ENCODE measurements around the gene NRAP. TPM values are rescaled to one million over a fixed set of nuclear protein-coding genes. Genes with fewer than 3 reads are reported as not detected.

NRAP gene
- total and polyA plus RNA-seq, 2 of the 8 experiments (the other 6 are each of a cell fraction or from before 2014, with no cell fraction given) = not detected

DNA sequence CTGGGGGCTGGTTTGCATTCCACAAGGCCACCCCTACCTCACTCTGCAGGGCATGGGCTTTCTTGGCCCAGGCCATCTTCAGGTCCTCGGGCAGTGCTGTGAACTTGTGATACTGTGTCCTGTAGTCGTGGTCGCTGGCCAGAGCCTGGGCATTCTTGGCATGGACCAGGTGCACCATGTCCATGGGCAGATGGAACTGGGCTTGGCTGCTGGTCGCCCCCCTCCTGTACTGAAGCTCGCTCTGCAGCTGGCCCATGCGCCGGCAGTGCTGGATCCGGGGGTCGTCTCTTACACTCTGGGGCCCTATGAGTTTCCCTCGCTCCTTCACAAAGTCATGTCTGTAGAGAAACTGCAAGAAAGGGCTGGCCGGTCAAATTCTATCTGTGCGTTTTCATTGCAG, 59.3 kb downstream of the NRAP start:
- FAIRE-seq (no peak), DNase-seq (ENCODE audit: low read depth in 1 of 2, low spot score in 2 of 2) (no peak)
- H3K9ac ChIP-seq (replicated peaks in 1 of 4; ENCODE audit: extremely low read depth in 1 of 4, low read depth in 3 of 4, low read length in 3 of 4) = no peak overlapping the region
- H4K8ac ChIP-seq (ENCODE audit: extremely low read depth, insufficient read depth, low read length) = no peak overlapping the region
- H3K36me3 ChIP-seq (ENCODE audit: control insufficient read depth in 2 of 4, insufficient read depth in 4 of 4, low read length in 3 of 4) = no peaks in the 10 kb centered on the region
- H3K4me2 ChIP-seq (ENCODE audit: insufficient read depth in 1 of 2, low read depth in 2 of 2, low read length in 2 of 2) = no peak overlapping the region
- H3K27ac ChIP-seq (ENCODE audit: low read depth, low read length) = no peak overlapping the region
- no peaks in the 10 kb centered on the region; a peak in 1 of 7 replicates for H3K27me3 ChIP-seq (replicated peaks in 1 of 4; ENCODE audit: control insufficient read depth in 3 of 4, extremely low read depth in 1 of 4, insufficient read depth in 3 of 4, low read length in 3 of 4)
- ChIA-PET CTCF (ENCODE audit: partially characterized antibody) (interaction anchor here (1.5 kb wide), 1 partner anchor 12 kb away, joined by 6 read pairs; no protein-coding TSS in a partner anchor), POLR2A (ENCODE audit: partially characterized antibody) (no interaction called here)
- H2BK120ac ChIP-seq (replicated peaks; ENCODE audit: low read depth, low read length) = no peak overlapping the region
- TF ChIP-seq PHF8 (conservative IDR thresholded peaks at IDR 0.05; ENCODE audit: low read depth, low read length) (no peak), NANOG (IDR thresholded peaks at IDR 0.05; ENCODE audit: insufficient read depth, low read depth, low read length, poor library complexity, severe bottlenecking) (no peak), SAP30 (IDR thresholded peaks at IDR 0.05; ENCODE audit: insufficient read depth, insufficient replicate concordance, low read length) (no peak), MAX (IDR thresholded peaks at IDR 0.05) (no peak), KDM1A (IDR thresholded peaks at IDR 0.05; ENCODE audit: borderline replicate concordance, low read length) (no peak), YY1 (IDR thresholded peaks at IDR 0.05; ENCODE audit: low read depth, low read length) (no peak)
- no peaks in the 10 kb centered on the region; a peak in 1 of 4 replicates for H3K9me3 ChIP-seq (ENCODE audit: insufficient read depth in 2 of 2, low read depth in 1 of 2, low read length in 1 of 2)
- H4K20me1 ChIP-seq (replicated peaks in 1 of 2; ENCODE audit: control insufficient read depth in 1 of 2, insufficient read depth in 2 of 2, low read length in 2 of 2) = no peaks in the 10 kb centered on the region
- no peak overlapping the region for H2BK12ac ChIP-seq (ENCODE audit: low read depth, low read length)
- H3K4ac ChIP-seq (replicated peaks; ENCODE audit: insufficient read length, low read depth, low read length) = no peak overlapping the region
- H2AFZ ChIP-seq (ENCODE audit: low read length) = no peak overlapping the region
- H2AK5ac ChIP-seq (ENCODE audit: low read depth, low read length) = no peak overlapping the region
- 86% methylated on average over 6 of the region's 12 CpGs; no CpG with 5 or more reads in 1 of the 2 experiments for WGBS, 2 experiments (ENCODE audit: extremely low coverage in 1 of 2, insufficient coverage in 1 of 2, insufficient read length in 1 of 2, insufficient replicate concordance in 2 of 2, low coverage in 1 of 2, low lambda C conversion rate in 2 of 2, missing lambda C conversion rate in 1 of 2)
- H3K23me2 ChIP-seq (ENCODE audit: low read depth, low read length) = no peaks in the 10 kb centered on the region
- no peak overlapping the region for H2BK5ac ChIP-seq (ENCODE audit: low read depth, low read length)
- H3K18ac ChIP-seq (ENCODE audit: extremely low read depth, low read length) = no peak overlapping the region
- no peak overlapping the region for H2BK15ac ChIP-seq (ENCODE audit: low read length)
- no peaks in the 10 kb centered on the region for H3K79me2 ChIP-seq (ENCODE audit: control insufficient read depth in 1 of 2, insufficient read depth in 2 of 2, low read length in 2 of 2)
- no peaks in the 10 kb centered on the region for H3K4me1 ChIP-seq (replicated peaks in 1 of 4; ENCODE audit: control insufficient read depth in 3 of 4, insufficient read depth in 4 of 4, low read length in 3 of 4)
- no peak overlapping the region for H3K14ac ChIP-seq (ENCODE audit: insufficient read length)
- no peak overlapping the region for H3K23ac ChIP-seq (ENCODE audit: insufficient read length)
- H4K5ac ChIP-seq (ENCODE audit: insufficient read length, low read depth, low read length) = no peak overlapping the region
- H3K56ac ChIP-seq (replicated peaks; ENCODE audit: insufficient read length, low read depth, low read length) = no peak overlapping the region
- no peak overlapping the region for H4K91ac ChIP-seq (replicated peaks; ENCODE audit: insufficient read length, low read length)
- H3K4me3 ChIP-seq (ENCODE audit: extremely low read depth in 1 of 4, insufficient read depth in 2 of 4, low read depth in 3 of 4, low read length in 4 of 4) = no peak overlapping the region
- H3K79me1 ChIP-seq (ENCODE audit: low read depth, low read length) = no peaks in the 10 kb centered on the region
- H2BK20ac ChIP-seq (ENCODE audit: low read length) = no peak overlapping the region
